Measurements from ENCODE around the gene UCK1.

Gene UCK1

GRCh38 chr9:131475111-131475955, 55.7 kb downstream of the UCK1 start:
- no peak for DNase-seq

- no peak for DNase-seq
Measured at GRCh38 chr9:131474711-131475110, 56.4 kb downstream of the UCK1 start.

GRCh38 chr9:131473891-131474290, 57.2 kb downstream of the UCK1 start:
- DNase-seq, result no peak
